T-helper 2 cell treated with Interferon-gamma antibody and Interleukin-4, amounts not matched to agents 100 ng/mL and 5 ng/mL, for 36 hours (primary cell): ENCODE measurements around the gene FAM3B. TPM values are rescaled to one million over a fixed set of nuclear protein-coding genes. Genes with fewer than 3 reads are reported as not detected.
"Not testable (repeated sequence)": the region's sequence is repeated elsewhere in the genome, so short reads cannot be mapped to it uniquely, and the experiment has no call there.

Source experiments
- intact Hi-C: fragments of 100-400 bp; cut with micrococcal nuclease; formaldehyde crosslinking; loops from one replicate; pipeline ENCODE4 v1.15.1; 2023
- total RNA-seq: library from RNA; stranded (reverse); gene quantifications from 2 replicates; pipeline ENCODE4 v1.2.3, GENCODE V29; 2022

The FAM3B gene
- not detected in 2 replicates for total RNA-seq

- intact Hi-C loops = no loop called here
Observed at GRCh38 chr21:41316200-41317062, at the start of gene FAM3B. Gene FAM3B, plus strand, starts transcription at chr21:41316801. Its CDS starts 79 bp downstream, at chr21:41316880.

GRCh38 chr21:41267346-41267745 lies 49.3 kb upstream of the FAM3B start:
- intact Hi-C loops = no loop called here

DNA sequence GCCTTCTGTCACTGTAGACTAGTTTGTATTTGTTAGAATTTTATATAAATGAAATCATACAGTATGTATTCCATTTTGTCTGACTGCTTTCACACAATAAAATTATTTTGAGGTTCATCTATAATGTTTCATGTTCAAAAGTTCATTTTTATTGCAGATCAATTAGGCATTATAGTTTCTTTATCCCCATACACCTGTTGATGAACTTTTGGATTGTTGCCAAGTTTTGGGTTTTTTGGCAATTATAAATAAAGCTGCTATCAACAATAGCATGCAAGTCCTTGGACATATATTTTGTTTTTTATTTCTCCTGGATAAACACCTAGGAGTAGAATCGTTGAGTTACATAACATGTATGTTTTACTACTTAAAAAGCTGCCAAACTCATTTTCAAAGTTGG lies 47.1 kb upstream of the FAM3B start:
- intact Hi-C loops = no loop called here

- intact Hi-C loops = no loop called here
Observed at GRCh38 chr21:41277196-41277595, 39.4 kb upstream of the FAM3B start.

DNA sequence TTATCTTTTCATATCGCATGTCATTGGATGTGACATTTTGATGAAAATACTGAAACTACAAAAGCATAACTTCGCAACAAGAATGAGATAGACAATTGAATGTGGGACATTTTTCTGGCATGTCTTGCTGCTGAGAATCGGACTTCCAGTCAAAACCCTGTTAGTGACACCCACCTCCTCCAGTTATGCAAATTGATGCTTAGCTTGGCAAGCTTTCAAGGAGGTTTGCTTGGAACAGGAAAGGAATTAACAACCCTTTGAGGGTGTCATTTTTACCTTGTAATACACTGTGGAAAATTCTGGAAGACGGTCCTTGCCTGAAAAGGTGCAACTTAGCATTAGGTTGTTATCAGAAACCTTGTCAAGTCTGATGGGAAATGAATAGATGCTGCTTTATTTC lies 38.8 kb upstream of the FAM3B start:
- intact Hi-C loops = no loop called here

DNA sequence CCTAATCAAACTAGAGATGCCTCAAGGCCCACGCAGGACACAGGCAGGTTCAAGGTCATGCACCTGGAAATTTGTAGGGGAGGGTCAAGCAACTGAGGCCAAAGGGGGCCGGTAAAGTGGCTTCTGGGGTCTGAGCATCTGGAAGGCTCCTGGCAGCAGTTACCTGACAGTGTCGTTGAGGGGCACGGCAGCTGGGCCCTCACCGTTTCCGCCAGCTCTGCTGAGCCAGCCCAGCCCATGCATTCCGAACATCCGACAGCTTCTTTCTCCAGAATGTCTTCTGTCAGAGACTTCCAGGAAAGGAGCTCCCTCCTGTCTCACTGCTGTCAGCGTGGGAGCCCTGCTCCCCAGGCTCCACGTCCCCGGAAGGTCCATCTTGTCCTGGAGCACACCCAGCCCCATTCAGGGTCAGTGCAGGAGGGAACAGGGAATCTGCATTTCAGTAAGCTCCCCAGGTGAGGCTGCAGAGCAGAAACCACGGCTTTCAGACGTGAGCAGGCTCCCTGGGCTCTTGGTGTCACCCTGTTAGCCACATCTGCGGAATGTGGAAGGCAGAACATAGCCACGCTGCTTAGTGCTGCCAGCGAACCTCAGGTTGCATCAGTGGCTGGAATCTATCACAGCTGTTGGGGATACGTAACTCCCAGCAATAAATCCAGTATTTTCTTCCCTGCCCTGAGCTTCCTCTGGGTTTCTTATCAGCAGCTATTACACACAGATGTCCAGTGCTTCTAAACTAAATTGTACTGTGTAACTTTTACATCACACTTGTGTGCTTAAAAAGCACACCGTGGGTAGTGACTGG lies 36.3 kb upstream of the FAM3B start:
- intact Hi-C loops = loop anchor here (5.0 kb wide), 1 partner anchor 82 kb away; the partner anchor contains the start of gene MX2

DNA sequence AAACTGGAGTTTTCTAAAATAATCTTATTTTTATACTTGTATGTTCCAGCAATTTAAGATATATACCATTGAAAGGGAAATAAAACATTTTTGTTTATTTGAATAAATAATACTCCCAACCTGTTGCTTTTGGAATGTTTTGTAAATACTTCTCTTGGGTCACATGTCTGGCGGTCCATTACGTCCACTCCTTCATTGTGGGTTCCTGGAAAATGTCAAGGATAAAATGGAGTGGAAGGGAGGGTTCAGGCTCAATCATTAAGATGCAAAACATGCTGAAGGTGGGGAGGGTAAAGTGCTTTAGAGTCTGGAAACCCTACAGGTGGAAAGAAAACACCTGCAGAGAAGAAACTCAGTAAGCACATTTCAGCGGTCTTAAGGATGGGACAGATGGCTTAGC lies 34.2 kb upstream of the FAM3B start:
- intact Hi-C loops = loop anchor here (5.0 kb wide), 1 partner anchor 80 kb away; the partner anchor contains the start of gene MX2

DNA sequence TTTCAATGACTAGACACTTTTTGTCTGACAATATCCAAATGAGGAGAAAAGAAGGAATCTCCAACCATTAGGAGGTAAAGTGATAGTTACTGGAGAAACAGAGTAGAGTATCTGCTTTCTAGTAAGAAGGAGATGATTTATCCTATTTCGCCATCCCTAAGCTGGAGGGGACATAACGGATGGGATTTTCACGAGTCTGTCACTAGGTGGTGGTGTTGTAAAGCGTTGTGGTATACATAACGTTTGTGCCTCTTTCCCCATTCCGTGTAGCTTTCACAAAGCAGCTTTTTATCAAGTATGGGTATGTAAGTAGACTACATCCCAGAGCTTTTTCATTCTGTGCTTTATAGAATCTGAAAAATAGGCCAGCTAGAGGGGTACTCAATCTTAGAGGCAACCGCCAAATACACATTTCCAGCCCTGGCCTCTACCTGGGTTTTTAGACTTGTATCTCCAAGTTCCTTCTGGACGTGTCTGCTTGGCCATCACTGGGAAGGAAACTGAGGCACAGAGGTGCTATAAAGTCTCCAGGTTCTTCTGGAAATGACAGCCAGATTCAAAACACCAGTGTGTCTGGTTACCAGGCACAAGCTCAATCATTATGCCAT lies 33.3 kb upstream of the FAM3B start:
- intact Hi-C loops = loop anchor here (1.0 to 5.0 kb wide), 2 partner anchors 79 to 177 kb away; partner anchors contain the start of gene MX2

DNA sequence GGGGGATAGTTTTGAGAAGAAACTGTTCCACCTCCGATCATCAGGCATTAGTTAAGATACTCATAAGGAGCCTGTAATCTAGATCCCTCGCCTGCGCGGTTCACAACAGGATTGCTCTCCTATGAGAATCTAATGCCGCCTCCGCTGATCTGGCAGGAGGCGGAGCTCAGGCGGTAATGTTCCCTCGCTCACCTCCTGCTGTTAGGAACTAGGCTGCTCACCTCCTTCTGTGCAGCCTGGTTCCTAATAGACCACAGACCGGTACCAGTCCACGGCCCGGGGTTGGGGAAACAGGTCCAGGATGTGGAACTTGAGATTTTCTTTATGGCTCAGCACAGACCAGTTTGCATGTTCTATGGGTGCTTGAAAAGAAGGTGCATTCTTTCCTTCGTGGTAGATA lies 27.2 kb upstream of the FAM3B start:
- intact Hi-C loops = no loop called here

GRCh38 chr21:41290106-41290799 lies 26.3 kb upstream of the FAM3B start:
- intact Hi-C loops = no loop called here

DNA sequence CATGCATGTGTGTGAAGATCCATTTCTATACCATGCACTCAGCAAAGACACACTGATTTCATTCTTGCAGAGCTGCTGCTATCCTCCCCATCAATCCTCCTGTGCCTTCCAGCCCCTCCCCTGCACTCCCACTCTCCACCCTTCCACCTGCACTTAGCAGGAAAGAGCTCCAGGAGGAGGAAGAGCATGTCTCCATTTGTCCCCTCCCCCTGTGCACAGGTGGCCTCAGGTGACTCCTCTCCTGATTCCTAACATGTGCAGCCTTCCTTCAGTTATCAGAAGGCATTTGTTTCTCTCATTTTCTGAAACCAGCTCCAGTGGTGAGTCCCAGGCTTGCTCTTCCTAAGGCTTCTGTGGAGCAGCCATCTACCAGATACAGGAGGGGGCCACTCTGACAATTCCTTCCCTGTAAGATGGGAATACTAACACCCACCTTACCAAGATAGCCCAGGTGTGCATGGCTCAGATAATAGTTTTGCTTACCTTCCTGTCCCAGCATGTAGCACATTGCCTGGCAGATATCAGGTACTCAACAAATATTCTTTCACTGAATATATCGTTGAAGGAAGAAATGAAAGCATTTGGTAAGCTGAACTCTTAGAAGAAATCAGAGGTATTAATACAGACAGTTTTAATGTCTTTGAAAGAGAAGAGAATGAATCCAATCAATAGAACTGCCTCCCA lies 21.9 kb upstream of the FAM3B start:
- intact Hi-C loops = no loop called here

DNA sequence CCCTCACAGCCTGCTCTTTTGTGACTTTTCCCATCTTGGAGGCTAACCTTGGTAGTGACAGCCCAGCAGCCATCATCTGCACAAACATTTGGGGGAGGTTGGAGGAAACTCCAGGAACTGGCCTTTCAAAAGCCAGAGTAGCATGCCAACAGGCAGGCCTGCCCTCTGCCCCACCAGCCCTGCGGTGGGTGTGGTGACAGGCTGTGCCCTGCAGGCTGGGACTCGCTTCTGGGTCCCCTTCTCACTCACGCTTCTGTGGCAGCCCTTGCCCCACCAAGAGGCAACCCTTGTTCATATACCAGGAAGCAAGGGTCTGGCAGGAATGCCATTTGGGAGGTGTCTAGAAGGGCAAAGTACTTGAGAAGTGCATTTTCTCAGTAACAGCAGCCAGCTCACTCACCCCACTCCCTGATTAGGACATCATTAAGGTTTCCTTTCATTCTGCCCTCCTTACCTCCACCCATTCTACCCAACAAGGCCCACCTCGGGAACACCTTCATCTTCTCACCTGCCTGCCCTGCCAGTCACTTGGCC lies 20.8 kb upstream of the FAM3B start:
- intact Hi-C loops = no loop called here

- intact Hi-C loops = no loop called here
Observed at GRCh38 chr21:41302976-41303375, 13.6 kb upstream of the FAM3B start.

GRCh38 chr21:41304068-41304720 lies 12.4 kb upstream of the FAM3B start:
- intact Hi-C loops = no loop called here

DNA sequence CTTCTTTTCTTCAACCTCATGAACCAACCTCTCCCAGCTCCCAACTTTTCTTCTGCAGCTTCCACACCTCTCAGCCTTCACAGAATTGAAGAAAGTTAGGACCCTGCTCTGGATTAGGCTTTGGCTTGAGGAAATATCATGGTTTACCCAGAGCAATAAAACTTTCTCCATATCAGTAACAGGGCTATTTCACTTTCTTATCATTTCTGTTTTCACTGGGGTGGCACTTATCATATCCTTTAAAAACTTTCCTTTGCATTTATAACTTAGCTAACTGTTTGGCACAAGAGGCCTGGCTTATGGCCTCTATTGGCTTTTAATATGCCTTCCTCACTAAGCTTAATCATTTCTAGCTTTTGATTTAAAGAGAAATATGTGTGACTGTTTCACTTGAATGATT lies 9.4 kb upstream of the FAM3B start:
- intact Hi-C loops = no loop called here

DNA sequence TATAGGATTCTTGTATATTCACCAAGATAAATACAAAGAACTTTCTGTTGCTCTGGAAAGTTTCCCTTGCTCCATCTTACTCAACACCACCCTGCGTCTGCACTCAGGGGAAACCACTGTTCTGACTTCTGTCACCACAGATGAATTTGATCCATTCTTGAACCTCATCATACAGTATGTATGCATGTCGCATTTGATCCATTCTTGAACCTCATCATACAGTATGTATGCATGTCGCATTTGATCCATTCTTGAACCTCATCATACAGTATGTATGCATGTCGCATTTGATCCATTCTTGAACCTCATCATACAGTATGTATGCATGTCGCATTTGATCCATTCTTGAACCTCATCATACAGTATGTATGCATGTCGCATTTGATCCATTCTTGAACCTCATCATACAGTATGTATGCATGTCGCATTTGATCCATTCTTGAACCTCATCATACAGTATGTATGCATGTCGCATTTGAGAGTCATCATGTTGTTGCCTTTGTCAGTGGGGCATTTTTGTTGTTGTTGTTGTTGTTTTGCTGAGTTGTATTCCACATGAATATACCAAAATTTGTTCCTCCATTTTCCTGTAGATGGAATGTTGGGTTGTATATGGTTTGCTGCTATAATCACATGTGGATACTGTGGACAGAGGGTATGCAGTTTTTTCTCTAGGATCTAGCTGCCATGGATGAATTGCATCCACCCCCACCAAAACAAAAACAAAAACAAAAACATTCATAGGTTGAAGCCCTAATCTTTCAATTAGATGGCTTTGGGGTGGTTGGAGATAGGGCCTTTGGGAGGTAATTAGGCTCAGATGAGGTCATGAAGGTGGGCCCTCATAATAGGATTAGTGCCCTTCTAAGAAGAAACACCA lies 3.1 kb upstream of the FAM3B start:
- intact Hi-C loops = not testable (repeated sequence)

DNA sequence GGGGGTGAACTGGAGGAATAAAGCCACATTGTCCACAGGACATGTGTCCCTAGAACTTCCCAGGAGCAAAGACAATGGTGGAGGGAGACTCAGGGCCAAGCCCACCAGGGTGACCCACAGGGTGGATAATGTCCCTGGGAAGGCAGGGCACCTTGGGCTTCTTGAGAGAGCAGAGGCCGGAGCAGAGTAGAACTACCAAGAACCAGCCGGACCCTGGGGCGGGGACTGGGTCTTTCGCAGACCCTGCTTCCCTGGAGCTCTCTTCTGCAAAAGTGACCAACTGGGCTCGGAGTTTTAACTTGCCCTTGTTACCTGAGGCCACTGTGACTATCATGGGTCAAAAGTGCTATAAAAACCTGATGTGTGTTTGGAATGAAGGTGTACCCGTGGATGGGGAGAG lies 875 bp upstream of the FAM3B start:
- intact Hi-C loops = no loop called here

DNA sequence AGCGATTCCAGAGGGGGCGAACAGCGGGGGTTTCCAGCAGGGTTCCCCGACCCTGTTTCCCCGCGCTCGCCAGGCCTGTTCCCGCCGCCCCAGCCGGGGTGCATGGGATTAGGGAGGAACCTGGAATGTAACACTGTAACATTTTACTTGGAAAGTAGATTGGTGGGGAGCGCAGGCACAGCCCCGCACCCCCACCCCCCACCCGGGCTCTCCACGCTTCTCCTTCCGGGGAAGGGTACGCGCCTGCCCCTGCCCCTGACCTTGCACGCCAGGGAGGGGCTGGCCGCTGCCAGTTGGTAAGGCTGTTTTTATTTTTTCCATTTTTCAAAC lies 427 bp downstream of the FAM3B start:
- intact Hi-C loops = no loop called here

DNA sequence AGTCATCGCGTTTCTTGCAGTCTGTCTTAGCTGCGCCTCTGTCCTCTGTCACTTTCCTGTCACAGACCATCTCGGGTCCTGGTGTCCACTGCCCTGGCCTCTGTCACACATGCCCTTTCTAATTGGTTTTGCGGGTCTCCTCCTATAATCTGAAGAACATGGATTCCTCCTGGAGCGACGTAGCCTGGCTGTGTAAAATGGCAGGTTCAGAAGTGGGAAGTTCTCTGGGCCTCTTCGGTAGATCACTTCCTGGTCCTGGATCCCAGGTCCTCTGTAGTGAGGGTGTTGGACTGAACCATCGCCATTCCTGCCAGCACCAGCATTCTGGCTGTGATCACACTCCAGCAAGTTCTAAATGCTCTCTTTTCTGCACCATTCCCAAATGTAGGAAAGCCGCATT lies 857 bp downstream of the FAM3B start:
- intact Hi-C loops = no loop called here
